A673 (cell line): ENCODE results near the gene ZNF700.

Experiments
- CTCF ChIP-seq: fragments of 300-800, 200-600 bp; sonication (generic); conservative IDR thresholded peaks from 2 replicates; pipeline ENCODE4 v1.5.1; 2017; ENCODE audit warnings: low read depth, mild to moderate bottlenecking, antibody characterized with exemption, low read length, moderate library complexity, mixed read lengths
- EZH2 ChIP-seq: fragments of 200-600 bp; sonication (generic); IDR thresholded peaks from 2 replicates; pipeline ENCODE4 v1.6.1; 2017; ENCODE audit warnings: borderline replicate concordance, low read depth, mild to moderate bottlenecking, mixed read lengths, antibody characterized with exemption, low read length; ENCODE audit not compliant: poor library complexity, severe bottlenecking

- TF ChIP-seq CTCF (no peak), EZH2 (no peak)
These were observed 2.3 kb downstream of the ZNF700 start for GRCh38 chr19:11927227-11927626.
